Omental fat pad (tissue), 4 donors: ENCODE results near the gene MYLK. TPM values are rescaled to one million over a fixed set of nuclear protein-coding genes. Genes with fewer than 3 reads are reported as not detected.

Source experiments
- ATAC-seq: fragments of 150-250 bp; one replicate; pipeline ENCODE4 v1.9.1; 2016; ENCODE audit warnings: mild to moderate bottlenecking, moderate library complexity; ENCODE audit not compliant: low FRiP score
- DNase-seq: peaks from one replicate; pipeline ENCODE4 v3.0.0-alpha.2; 2019; ENCODE audit warnings: low spot score
- CTCF ChIP-seq, 3 donors: fragments of 450-650 bp; IDR thresholded peaks; one replicate each; pipeline ENCODE4 v1.5.1; 2016 to 2017; ENCODE audit warnings: antibody characterized with exemption in 3 of 3, mild to moderate bottlenecking in 3 of 3, moderate library complexity in 2 of 3
- total RNA-seq, 4 donors: library from RNA; depleted of rRNA; stranded (reverse); fragments of >200 nt; gene quantifications; one replicate each; pipeline ENCODE4 v1.1.0, GENCODE V29; 2016

MYLK gene
- total RNA-seq, 4 donors from 2014 or later = 26.8 to 188 (median 56.9) TPM

- TF ChIP-seq CTCF (IDR thresholded peaks at IDR 0.05) = no peak
- DNase-seq (no peak), ATAC-seq (no peak)
Observed at GRCh38 chr3:123798550-123798949, 85.6 kb downstream of the MYLK start.

- DNase-seq (no peak), ATAC-seq (no peak)
- no peak for TF ChIP-seq CTCF (IDR thresholded peaks at IDR 0.05)
Observed at GRCh38 chr3:123795471-123796251, 88.5 kb downstream of the MYLK start.

DNA sequence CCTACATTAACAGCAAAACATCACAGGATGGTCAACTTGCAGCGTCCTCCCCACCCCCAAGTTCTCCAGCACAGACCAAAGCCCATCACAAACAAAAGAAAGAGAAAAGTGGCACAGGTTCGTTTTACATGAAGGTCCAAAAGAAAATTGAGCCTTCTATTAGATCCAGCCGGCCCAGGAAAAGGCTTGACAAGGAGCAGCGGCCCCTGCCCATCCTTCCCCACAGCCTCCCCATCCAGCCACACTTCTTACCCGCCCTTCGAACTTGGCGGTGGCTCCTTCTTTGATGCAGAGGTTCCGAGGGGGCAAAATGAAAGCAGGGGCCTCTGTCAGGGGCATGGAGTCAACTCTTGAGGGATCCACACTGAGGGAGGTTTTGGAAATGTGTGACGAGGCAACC, 90.7 kb downstream of the MYLK start:
- TF ChIP-seq CTCF (IDR thresholded peaks at IDR 0.05) = no peak
- ATAC-seq (no peak), DNase-seq (no peak)

DNA sequence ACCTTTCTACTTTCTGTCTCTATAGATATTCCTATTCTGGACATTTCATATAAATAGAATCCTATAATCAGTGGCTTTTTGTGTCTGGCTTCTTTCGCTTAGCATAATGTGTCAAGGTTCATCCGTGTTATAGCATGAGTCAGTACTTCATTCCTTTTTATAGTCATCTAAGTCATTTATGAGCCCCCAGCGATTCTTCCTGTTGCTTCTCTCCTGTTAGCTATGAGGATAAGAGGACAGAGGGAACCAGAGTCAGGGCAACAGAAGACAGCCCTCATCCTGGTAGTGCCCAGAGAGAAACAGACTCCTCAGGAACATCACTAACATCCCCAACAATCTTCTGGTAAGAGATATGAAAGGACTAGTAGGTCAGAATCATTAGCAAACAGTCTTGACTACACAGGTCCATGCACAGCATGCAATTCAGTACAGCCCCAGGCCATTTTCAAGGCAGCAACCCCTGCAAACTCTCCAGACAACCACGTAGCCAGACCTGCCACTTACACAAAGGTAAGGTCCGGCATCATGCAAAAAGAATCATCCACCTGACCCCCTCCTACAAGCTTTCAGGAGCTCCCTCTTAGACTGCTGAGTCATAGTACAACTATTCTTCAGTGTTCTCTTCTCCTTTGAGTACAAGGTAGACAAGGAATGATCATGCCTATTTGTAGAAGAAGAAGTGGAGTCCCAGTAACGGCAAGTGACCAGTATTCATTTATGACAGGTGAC, 91.5 kb downstream of the MYLK start:
- ATAC-seq (no peak), DNase-seq (no peak)
- no peak for TF ChIP-seq CTCF (IDR thresholded peaks at IDR 0.05)

DNA sequence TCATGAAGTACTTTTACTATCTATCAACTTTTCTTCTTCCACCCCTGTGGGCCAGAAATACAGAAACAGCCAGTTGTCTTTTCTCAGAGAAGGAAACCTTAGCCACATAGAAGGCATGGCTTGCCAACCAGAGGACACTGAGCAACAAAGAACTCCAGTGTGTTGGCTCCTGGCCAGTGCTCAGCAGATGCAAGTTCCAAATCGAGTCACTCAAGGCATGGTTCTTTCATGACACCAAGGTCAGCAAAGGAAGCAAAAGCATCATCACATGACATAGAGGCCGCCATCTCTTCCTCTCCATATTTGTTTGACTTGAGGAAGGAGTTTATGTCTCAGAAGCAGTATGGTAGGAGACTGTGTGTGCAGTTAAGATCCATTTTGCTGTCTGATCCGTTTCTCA, 92.2 kb downstream of the MYLK start:
- no peak for TF ChIP-seq CTCF (IDR thresholded peaks at IDR 0.05)
- no peak for ATAC-seq
- DNase-seq = no peak

- TF ChIP-seq CTCF (IDR thresholded peaks at IDR 0.05) = no peak
- no peak for ATAC-seq
Observed at GRCh38 chr3:123791417-123791816, 92.7 kb downstream of the MYLK start.

DNA sequence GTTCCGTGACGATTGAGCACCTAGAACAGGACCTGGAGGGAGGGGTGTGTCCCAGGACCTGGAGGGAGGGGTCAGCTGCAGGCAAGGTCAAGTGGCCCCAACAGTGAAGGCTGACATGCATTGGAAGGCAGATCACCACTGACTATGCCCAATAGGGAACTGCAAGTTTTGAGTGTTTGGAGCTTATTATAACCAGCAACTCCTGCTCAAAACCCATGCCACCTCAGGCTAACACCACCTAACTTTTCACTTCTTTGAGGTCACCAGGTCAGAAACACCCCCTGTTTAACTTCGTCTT, 93.1 kb downstream of the MYLK start:
- TF ChIP-seq CTCF (IDR thresholded peaks at IDR 0.05) = no peak

More at GRCh38 chr3:123791417-123791816, 92.7 kb downstream of the MYLK start:
- no peak for DNase-seq

More for the DNA sequence above, 93.1 kb downstream of the MYLK start:
- no peak for DNase-seq
- no peak for ATAC-seq
